ENCODE results near the gene PRKCB. TPM values are rescaled to one million over a fixed set of nuclear protein-coding genes. Genes with fewer than 3 reads are reported as not detected.

PRKCB gene
- total RNA-seq, 1 donor from 2014 or later, result 28.7 TPM

DNA sequence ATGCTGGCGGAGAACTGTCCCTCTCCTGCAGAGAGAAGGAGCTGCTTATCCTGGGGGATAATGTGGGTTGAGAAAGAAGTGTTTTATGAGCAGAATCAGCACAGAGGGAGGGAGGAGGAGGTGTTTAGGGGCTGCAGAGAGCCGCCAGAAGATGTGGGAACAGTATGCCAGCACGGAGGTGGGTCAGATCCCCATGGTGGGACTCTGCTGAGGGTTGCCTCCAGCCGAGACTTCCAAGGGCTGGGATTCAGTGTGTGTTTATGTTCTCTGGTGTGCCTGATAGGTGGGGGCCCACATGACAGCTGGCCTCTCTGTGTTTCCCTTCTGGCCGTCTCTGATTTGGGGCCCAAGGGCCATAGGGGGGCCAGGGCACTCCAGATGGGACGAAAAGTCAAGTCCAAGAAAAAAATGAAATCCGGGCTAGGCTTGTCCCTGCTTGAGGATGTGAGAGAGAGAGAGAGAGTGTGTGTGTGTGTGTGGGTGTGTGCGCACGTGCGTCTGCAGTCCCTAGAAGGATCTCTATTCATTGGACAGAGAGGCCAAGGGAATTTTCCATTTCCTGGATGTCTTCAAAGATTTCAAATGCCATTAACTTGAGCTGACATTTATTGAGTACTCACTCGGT, 21.6 kb downstream of the PRKCB start:
- H3K27me3 Mint-ChIP-seq (ENCODE audit: unreplicated experiment), result peaks cover 1% of the 10 kb centered on the region
- TF ChIP-seq, protein P1, sequence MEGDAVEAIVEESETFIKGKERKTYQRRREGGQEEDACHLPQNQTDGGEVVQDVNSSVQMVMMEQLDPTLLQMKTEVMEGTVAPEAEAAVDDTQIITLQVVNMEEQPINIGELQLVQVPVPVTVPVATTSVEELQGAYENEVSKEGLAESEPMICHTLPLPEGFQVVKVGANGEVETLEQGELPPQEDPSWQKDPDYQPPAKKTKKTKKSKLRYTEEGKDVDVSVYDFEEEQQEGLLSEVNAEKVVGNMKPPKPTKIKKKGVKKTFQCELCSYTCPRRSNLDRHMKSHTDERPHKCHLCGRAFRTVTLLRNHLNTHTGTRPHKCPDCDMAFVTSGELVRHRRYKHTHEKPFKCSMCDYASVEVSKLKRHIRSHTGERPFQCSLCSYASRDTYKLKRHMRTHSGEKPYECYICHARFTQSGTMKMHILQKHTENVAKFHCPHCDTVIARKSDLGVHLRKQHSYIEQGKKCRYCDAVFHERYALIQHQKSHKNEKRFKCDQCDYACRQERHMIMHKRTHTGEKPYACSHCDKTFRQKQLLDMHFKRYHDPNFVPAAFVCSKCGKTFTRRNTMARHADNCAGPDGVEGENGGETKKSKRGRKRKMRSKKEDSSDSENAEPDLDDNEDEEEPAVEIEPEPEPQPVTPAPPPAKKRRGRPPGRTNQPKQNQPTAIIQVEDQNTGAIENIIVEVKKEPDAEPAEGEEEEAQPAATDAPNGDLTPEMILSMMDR (IDR thresholded peaks at IDR 0.05; ENCODE audit: unreplicated experiment), result no peak
- no peak overlapping the region for H3K27ac Mint-ChIP-seq (ENCODE audit: unreplicated experiment)
- H3K36me3 Mint-ChIP-seq (ENCODE audit: low read depth, unreplicated experiment), result no peaks in the 10 kb centered on the region
- DNase-seq (ENCODE audit: low spot score), result no peak
- no peak overlapping the region for H3K4me3 Mint-ChIP-seq (ENCODE audit: unreplicated experiment)
- H3K9me3 Mint-ChIP-seq (ENCODE audit: unreplicated experiment), result no peaks in the 10 kb centered on the region
- H3K4me1 Mint-ChIP-seq (ENCODE audit: unreplicated experiment), result peaks cover 26% of the 10 kb centered on the region

DNA sequence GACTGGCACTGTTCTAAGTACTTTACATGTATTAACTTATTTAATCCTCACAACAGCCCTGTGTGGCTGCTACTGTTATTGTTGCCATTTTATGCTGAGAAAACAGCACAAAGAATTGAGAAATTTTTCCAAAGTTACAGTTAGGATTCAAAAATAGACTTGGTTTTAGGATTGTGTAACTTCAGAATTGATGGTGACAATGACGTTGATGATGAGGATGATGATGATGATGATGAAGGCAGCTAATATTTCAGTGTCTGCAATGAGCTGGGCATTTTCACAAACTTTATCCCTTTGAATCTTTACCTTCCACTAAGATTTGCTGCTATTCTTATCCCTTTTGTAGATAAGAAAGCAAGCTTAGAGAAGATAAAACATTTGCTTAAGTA, 22.1 kb downstream of the PRKCB start:
- Mint-ChIP-seq H3K4me1 (ENCODE audit: unreplicated experiment) (peaks cover 26% of the 10 kb centered on the region), H3K9me3 (ENCODE audit: unreplicated experiment) (no peaks in the 10 kb centered on the region), H3K27me3 (ENCODE audit: unreplicated experiment) (peaks cover 1% of the 10 kb centered on the region), H3K36me3 (ENCODE audit: low read depth, unreplicated experiment) (no peaks in the 10 kb centered on the region), H3K4me3 (ENCODE audit: unreplicated experiment) (no peak overlapping the region), H3K27ac (ENCODE audit: unreplicated experiment) (no peak overlapping the region)
- DNase-seq (ENCODE audit: low spot score), result no peak
- TF ChIP-seq, protein P1 (IDR thresholded peaks at IDR 0.05; ENCODE audit: unreplicated experiment), result no peak

DNA sequence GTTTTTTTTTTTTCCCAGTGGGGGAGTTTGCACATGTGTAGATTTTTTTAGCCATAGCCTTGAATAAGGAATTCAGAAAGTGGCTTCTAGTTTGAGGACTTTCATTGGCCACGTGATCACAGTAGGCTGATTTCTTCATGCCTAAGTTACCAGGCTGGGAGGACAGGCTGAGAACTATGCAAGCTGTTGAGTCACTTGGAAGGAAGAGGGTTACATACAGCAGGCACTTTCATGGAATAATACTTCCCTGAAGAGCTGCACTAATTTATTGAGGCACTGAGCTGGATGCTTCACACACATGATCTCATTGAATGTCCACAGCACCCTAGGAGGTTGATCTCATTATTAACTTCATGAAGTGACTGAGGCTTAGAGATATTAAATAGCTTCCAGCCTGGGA, 22.8 kb downstream of the PRKCB start:
- Mint-ChIP-seq H3K4me1 (ENCODE audit: unreplicated experiment) (peaks cover 27% of the 10 kb centered on the region), H3K27me3 (ENCODE audit: unreplicated experiment) (peaks cover 3% of the 10 kb centered on the region), H3K9me3 (ENCODE audit: unreplicated experiment) (no peaks in the 10 kb centered on the region), H3K27ac (ENCODE audit: unreplicated experiment) (no peak overlapping the region), H3K4me3 (ENCODE audit: unreplicated experiment) (no peak overlapping the region), H3K36me3 (ENCODE audit: low read depth, unreplicated experiment) (no peaks in the 10 kb centered on the region)
- TF ChIP-seq, protein P1 (IDR thresholded peaks at IDR 0.05; ENCODE audit: unreplicated experiment), result no peak
- DNase-seq (ENCODE audit: low spot score), result no peak

DNA sequence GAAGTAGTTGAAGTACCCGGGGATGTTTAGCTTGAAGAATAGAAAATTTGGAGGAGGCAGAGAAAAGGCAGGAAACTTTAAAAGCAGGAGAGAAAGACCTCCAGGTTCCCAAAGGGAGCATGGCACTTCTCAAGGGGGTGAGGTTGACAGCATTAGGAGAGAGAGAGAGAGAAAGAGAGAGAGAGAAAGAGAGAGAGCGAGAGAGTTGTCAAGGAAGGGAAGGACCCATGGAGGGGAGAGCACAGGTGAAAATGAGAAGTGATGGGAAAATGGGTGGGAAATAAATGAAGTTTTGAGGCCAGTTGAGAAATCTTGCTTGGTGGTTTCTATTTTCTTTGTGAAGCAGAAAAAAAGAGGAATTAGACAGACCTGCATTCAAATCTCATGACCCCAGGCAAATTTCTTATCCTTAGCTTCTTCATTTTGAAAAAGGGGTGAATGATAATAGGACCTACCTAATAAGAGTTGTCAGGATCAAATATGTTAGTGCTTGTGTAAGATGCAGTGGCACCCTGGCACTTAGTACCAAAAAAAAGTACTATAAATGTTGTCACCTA, 24.0 kb downstream of the PRKCB start:
- Mint-ChIP-seq H3K27me3 (ENCODE audit: unreplicated experiment) (peaks cover 4% of the 10 kb centered on the region), H3K27ac (ENCODE audit: unreplicated experiment) (no peak overlapping the region), H3K4me3 (ENCODE audit: unreplicated experiment) (no peak overlapping the region), H3K36me3 (ENCODE audit: low read depth, unreplicated experiment) (no peaks in the 10 kb centered on the region), H3K9me3 (ENCODE audit: unreplicated experiment) (no peaks in the 10 kb centered on the region), H3K4me1 (ENCODE audit: unreplicated experiment) (peaks cover 31% of the 10 kb centered on the region)
- DNase-seq (ENCODE audit: low spot score), result no peak
- TF ChIP-seq, protein P1 (IDR thresholded peaks at IDR 0.05; ENCODE audit: unreplicated experiment), result no peak

DNA sequence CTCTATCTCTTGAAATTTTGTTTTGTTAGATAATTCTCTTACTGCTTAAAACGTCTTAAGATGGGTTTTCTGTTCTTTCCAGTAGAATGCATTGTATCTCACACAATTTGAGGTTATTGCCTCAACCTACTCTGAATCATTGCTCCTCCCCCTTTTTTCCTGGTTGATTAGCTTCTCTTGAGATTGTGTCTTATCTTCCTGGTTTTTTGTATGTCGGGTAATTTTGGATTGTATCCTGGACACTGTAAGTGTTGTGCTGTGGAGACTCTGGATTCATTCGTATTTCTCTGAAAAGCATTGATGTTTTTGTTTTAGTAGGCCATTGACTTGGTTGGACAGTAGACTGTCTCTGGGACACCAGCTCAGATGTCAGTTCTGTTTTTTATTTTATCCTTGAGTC, 26.1 kb downstream of the PRKCB start:
- H3K27ac Mint-ChIP-seq (ENCODE audit: unreplicated experiment), result no peak overlapping the region

More for the DNA sequence above, 26.1 kb downstream of the PRKCB start:
- H3K4me1 Mint-ChIP-seq (ENCODE audit: unreplicated experiment), result peaks cover 31% of the 10 kb centered on the region
- TF ChIP-seq, protein P1 (IDR thresholded peaks at IDR 0.05; ENCODE audit: unreplicated experiment), result no peak
- no peaks in the 10 kb centered on the region for H3K9me3 Mint-ChIP-seq (ENCODE audit: unreplicated experiment)
- peaks cover 7% of the 10 kb centered on the region for H3K27me3 Mint-ChIP-seq (ENCODE audit: unreplicated experiment)
- H3K4me3 Mint-ChIP-seq (ENCODE audit: unreplicated experiment), result no peak overlapping the region
- no peaks in the 10 kb centered on the region for H3K36me3 Mint-ChIP-seq (ENCODE audit: low read depth, unreplicated experiment)
- no peak for DNase-seq (ENCODE audit: low spot score)
